Measurements from ENCODE around the gene MTHFD2.
"Not testable (repeated sequence)": the region's sequence is repeated elsewhere in the genome, so short reads cannot be mapped to it uniquely, and the experiment has no call there.

MTHFD2 gene

DNA sequence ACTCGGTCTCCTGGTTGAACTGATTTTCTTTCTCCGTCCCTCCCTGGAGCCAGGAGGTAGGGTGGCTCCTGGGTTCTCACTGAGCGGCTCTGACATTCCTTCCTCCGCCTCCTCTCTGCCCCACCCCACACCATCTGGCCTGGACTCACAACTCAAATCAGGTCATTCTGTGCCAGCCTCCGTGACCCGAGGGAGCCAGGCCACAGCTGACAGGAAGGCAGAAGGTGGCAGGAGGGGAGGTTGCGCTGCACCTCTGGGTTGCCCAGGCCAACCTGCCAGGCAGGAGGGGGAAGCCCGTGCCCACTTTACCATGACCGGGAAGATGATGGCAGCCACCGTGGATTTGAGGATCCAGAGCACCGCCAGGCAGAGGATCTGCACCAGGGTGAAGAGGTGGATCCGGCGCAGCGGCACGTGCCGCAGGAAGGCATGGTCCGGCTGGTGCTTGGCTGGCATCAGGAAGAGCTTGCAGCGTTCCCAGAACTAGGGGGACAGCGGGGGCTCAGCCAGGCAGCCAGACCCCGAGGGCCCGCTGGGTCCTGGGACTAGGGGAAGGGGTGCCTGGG lies 28.3 kb downstream of the MTHFD2 start:
- TF ChIP-seq, protein P1, sequence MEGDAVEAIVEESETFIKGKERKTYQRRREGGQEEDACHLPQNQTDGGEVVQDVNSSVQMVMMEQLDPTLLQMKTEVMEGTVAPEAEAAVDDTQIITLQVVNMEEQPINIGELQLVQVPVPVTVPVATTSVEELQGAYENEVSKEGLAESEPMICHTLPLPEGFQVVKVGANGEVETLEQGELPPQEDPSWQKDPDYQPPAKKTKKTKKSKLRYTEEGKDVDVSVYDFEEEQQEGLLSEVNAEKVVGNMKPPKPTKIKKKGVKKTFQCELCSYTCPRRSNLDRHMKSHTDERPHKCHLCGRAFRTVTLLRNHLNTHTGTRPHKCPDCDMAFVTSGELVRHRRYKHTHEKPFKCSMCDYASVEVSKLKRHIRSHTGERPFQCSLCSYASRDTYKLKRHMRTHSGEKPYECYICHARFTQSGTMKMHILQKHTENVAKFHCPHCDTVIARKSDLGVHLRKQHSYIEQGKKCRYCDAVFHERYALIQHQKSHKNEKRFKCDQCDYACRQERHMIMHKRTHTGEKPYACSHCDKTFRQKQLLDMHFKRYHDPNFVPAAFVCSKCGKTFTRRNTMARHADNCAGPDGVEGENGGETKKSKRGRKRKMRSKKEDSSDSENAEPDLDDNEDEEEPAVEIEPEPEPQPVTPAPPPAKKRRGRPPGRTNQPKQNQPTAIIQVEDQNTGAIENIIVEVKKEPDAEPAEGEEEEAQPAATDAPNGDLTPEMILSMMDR (IDR thresholded peaks at IDR 0.05; ENCODE audit: low read depth, low read length, missing control alignments), result no peak
- H3K4me3 ChIP-seq (ENCODE audit: low read depth, low read length), result no peak overlapping the region
- no peak for DNase-seq (ENCODE audit: low read depth)

DNA sequence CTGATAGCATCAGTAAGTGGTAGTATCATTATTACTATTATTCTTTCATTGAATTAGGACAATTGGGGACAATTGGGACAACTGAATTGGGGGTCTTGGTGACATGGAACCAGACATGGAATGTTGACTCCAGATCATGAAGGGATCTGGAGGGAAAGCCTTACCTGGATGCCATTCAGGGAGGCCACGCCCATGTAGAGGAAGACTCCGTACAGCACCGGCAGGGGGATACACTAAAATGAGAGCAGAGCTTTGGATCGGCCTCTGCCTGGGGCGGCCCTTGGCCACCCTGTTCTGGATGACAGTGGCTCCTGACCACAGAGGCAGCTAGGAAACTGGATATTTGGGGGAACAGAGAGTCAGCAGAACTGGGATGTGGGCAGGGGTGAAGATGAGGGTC lies 29.2 kb downstream of the MTHFD2 start:
- no peak for DNase-seq (ENCODE audit: low read depth)
- TF ChIP-seq, protein P1 (IDR thresholded peaks at IDR 0.05; ENCODE audit: low read depth, low read length, missing control alignments), result no peak
- H3K4me3 ChIP-seq (ENCODE audit: low read depth, low read length), result no peak overlapping the region

DNA sequence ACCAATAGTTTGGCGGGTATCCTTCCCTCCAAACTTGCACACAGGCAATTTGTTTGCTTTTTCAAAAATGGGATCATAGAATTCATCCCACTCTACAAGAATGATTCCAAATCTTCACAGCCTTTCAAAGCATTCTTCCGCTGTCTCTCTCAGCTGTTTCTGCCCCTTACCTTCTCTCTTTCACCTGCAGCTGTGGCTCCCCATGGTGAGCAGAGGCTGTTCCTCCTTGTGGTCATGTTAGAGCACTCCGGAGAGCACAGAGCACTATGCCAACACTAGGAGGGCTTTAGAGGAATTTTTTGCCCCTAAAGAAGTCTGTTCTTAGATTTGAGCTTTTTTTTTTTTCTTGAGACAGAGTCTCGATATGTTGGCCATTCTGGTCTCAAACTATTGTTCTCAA lies 30.4 kb downstream of the MTHFD2 start:
- no peak for DNase-seq (ENCODE audit: low read depth)
- no peak overlapping the region for H3K4me3 ChIP-seq (ENCODE audit: low read depth, low read length)
- TF ChIP-seq, protein P1 (IDR thresholded peaks at IDR 0.05; ENCODE audit: low read depth, low read length, missing control alignments), result no peak

DNA sequence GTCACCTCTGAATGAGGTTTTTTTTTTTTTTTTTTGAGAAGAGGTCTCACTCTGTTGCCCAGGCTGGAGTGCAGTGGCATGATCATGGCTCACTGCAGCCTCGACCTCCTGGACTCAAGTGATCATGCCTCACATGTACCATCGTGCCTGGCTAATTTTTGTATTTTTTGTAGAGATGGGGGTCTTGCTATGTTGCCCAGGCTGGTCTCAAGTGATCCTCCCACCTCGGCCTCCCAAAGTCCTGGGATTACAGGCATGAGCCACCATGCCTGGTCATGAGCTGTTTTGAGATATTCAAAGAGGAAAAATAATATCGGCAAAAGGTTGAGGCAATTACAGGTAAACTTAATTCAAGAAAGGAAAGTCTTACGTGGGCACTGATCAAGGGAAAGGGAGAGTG lies 31.4 kb downstream of the MTHFD2 start:
- not testable (repeated sequence) for DNase-seq (ENCODE audit: low read depth); H3K4me3 ChIP-seq (ENCODE audit: low read depth, low read length)

DNA sequence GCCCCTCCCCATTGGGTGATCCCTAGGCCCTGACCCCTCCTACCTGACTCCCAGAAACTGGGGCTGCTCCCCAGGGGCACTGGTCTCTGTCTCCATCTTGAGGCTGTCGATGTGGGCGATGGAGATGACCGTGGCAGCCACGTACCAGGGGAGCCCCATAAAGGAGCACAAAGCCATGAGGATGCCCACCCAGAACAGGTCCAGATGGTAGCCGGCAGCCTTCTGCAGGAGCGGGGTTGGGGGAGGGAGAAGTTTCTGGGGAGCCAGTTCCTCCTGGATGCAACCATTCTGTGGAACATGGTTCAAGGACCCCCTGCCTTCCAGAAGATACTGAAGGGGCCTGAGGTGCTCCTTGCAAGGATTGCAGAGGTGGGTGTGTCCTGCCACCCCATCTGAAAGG lies 34.0 kb downstream of the MTHFD2 start:
- TF ChIP-seq, protein P1 (IDR thresholded peaks at IDR 0.05; ENCODE audit: low read depth, low read length, missing control alignments), result no peak
- no peak for DNase-seq (ENCODE audit: low read depth)
- no peak overlapping the region for H3K4me3 ChIP-seq (ENCODE audit: low read depth, low read length)

DNA sequence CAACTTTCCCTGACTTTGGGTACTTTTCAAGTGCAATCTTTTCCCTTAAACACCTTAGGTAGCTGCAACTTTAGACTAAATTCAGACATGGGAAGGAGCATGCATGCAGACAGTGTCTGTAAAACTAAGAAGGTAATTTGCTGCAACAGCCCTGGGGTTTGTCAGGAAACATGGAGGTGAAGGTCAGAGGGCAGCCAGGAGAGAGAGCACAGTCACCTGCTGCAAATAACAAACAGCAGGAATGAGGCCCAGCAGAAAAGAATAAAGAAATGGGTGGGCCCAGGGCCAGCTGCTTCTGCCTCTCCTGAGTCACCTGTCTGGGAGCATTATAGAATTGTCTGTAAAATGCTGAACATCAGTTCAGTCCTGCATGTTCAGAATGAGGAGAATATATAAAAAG lies 35.2 kb downstream of the MTHFD2 start:
- no peak for DNase-seq (ENCODE audit: low read depth)
- no peak overlapping the region for H3K4me3 ChIP-seq (ENCODE audit: low read depth, low read length)
- TF ChIP-seq, protein P1 (IDR thresholded peaks at IDR 0.05; ENCODE audit: low read depth, low read length, missing control alignments), result no peak

DNA sequence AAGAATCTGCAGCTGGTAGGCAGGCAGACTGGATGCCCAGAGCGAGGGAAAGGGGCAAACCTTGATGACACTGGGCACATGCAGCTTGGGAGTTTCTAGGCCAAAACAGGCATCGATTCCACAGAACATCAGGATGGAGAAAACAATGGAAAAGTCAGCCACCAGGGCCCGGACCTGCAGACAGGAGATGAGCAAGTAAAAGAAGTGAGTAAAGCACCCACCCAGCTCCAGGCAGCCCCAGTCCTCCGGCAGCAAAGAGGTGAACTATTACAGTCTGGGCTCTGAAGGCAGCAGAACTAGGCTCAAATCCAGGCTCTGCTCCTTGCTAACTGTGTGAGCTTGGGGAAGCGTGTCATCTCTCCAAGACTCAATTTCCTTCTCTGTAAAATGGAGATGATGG lies 36.6 kb downstream of the MTHFD2 start:
- DNase-seq (ENCODE audit: low read depth), result no peak
- H3K4me3 ChIP-seq (ENCODE audit: low read depth, low read length), result no peak overlapping the region
- TF ChIP-seq, protein P1 (IDR thresholded peaks at IDR 0.05; ENCODE audit: low read depth, low read length, missing control alignments), result no peak

Measured in GM12864 (cell line).